ENCODE results near the gene ADAM22. TPM values are rescaled to one million over a fixed set of nuclear protein-coding genes. Genes with fewer than 3 reads are reported as not detected.
A peak's percentile ranks its signal among the peaks of the same experiment; 100 is the strongest.

ADAM22 gene
- total and polyA plus RNA-seq, 10 of the 15 experiments (the other 5 are each of a cell fraction or from before 2014, with no cell fraction given) = 1.4 to 24.5 (median 7.6) TPM

DNA sequence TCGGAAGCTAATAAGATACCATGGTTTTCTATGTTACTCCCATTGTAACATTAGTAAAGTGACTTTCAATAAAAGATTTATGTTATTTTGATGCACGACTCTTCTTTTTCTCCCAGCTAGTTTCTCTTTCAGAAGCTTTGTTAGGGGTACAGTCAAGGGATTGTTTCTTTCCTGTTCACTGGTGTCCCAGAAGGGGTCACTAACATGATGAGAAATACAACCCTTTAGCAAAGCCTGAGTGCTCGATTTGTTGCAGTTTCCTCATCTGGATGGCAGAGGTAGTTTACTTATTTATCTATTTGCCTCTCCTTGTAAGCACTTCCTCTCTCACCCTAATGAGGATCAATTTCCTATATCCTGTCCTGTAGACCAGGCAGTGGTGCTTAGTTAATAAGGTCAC is 268.7 kb downstream of the ADAM22 start:
- BruUV-seq (replicated peaks) = no TSS peak
- TF ChIP-seq, protein P1, sequence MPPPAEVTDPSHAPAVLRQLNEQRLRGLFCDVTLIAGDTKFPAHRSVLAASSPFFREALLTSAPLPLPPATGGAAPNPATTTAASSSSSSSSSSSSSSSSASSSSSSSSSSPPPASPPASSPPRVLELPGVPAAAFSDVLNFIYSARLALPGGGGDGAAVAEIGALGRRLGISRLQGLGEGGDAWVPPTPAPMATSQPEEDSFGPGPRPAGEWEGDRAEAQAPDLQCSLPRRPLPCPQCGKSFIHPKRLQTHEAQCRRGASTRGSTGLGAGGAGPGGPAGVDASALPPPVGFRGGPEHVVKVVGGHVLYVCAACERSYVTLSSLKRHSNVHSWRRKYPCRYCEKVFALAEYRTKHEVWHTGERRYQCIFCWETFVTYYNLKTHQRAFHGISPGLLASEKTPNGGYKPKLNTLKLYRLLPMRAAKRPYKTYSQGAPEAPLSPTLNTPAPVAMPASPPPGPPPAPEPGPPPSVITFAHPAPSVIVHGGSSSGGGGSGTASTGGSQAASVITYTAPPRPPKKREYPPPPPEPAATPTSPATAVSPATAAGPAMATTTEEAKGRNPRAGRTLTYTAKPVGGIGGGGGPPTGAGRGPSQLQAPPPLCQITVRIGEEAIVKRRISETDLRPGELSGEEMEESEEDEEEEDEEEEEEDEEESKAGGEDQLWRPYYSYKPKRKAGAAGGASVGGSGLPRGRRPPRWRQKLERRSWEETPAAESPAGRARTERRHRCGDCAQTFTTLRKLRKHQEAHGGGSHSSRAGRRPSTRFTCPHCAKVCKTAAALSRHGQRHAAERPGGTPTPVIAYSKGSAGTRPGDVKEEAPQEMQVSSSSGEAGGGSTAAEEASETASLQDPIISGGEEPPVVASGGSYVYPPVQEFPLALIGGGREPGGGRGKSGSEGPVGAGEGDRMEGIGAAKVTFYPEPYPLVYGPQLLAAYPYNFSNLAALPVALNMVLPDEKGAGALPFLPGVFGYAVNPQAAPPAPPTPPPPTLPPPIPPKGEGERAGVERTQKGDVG (CRISPR knock-in tag; IDR thresholded peaks at IDR 0.05) = no peak
- TF ChIP-seq BHLHE40 (IDR thresholded peaks at IDR 0.05; ENCODE audit: borderline replicate concordance in 1 of 2, low read depth in 2 of 2, low read length in 1 of 2) = no peak
- TF ChIP-seq RAD21 (IDR thresholded peaks at IDR 0.05; ENCODE audit: insufficient read depth, low read depth, low read length) = 0 out of 2 replicates have a peak, but pooled peaks have one; percentile 2
- peak; percentile 24; the same call in 1 of the 2 replicates for TF ChIP-seq SPI1 (IDR thresholded peaks at IDR 0.05; ENCODE audit: borderline replicate concordance, insufficient read depth, low read depth, low read length)
- TF ChIP-seq, protein P2, sequence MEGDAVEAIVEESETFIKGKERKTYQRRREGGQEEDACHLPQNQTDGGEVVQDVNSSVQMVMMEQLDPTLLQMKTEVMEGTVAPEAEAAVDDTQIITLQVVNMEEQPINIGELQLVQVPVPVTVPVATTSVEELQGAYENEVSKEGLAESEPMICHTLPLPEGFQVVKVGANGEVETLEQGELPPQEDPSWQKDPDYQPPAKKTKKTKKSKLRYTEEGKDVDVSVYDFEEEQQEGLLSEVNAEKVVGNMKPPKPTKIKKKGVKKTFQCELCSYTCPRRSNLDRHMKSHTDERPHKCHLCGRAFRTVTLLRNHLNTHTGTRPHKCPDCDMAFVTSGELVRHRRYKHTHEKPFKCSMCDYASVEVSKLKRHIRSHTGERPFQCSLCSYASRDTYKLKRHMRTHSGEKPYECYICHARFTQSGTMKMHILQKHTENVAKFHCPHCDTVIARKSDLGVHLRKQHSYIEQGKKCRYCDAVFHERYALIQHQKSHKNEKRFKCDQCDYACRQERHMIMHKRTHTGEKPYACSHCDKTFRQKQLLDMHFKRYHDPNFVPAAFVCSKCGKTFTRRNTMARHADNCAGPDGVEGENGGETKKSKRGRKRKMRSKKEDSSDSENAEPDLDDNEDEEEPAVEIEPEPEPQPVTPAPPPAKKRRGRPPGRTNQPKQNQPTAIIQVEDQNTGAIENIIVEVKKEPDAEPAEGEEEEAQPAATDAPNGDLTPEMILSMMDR (IDR thresholded peaks at IDR 0.05 in 2 of 3, conservative IDR thresholded peaks at IDR 0.05 in 1 of 3; ENCODE audit: control insufficient read depth in 2 of 3, extremely low read depth in 1 of 3, insufficient read depth in 1 of 3, low read depth in 3 of 3, low read length in 3 of 3) = peak in 1 of 3 experiments; percentile 2; a peak in 1 of 6 replicates
- TF ChIP-seq ETV6 (conservative IDR thresholded peaks at IDR 0.05 in 1 of 2, IDR thresholded peaks at IDR 0.05 in 1 of 2; ENCODE audit: borderline replicate concordance in 1 of 2, low read depth in 1 of 2) = no peak
- H4K20me1 ChIP-seq (ENCODE audit: control insufficient read depth, insufficient read depth) = no peaks in the 10 kb centered on the region
- ChIA-PET CTCF (interaction anchor here (0.7 to 3.4 kb wide), 10 partner anchors 8 to 268 kb away, joined by 3 to 26 read pairs (median 8); no protein-coding TSS in a partner anchor), SMC1A (ENCODE audit: uncharacterized antibody, unreplicated experiment) (interaction anchor here (0.5 to 4.5 kb wide), 13 partner anchors 10 to 196 kb away, joined by 3 to 78 read pairs (median 4); no protein-coding TSS in a partner anchor), POLR2A (interaction anchor here (0.6 to 2.3 kb wide), 8 partner anchors 9 to 71 kb away, joined by 3 to 11 read pairs (median 6); no protein-coding TSS in a partner anchor), RAD21 (ENCODE audit: unreplicated experiment) (interaction anchor here (0.7 to 3.8 kb wide), 8 partner anchors 10 to 131 kb away, joined by 3 to 52 read pairs (median 4); partner anchors contain the start of gene SRI)
- H3K9ac ChIP-seq (ENCODE audit: control insufficient read depth, insufficient read depth, low read length) = no peak overlapping the region
- in situ Hi-C loops (cut with MboI) = no loop called here
- ATAC-seq = peak; percentile 64
- H3K79me2 ChIP-seq (ENCODE audit: control insufficient read depth, insufficient read depth, low read length) = no peaks in the 10 kb centered on the region
- 65% methylated on average over 3 of the region's 3 CpGs for WGBS (ENCODE audit: insufficient coverage, insufficient replicate concordance, low lambda C conversion rate, missing lambda C conversion rate)
- H3K4me3 ChIP-seq = no peak overlapping the region
- no peak for FAIRE-seq
- H2AFZ ChIP-seq (ENCODE audit: control insufficient read depth, low read depth, low read length) = no peak overlapping the region
- DNase-seq (ENCODE audit: low read depth, low spot score) = no peak
- no peak overlapping the region for H3K4me2 ChIP-seq (ENCODE audit: control insufficient read depth, insufficient read depth)
- H3K27me3 ChIP-seq (replicated peaks in 1 of 2; ENCODE audit: control insufficient read depth in 2 of 2, insufficient read depth in 2 of 2, low read length in 1 of 2) = no peaks in the 10 kb centered on the region
- intact Hi-C loops (cut with micrococcal nuclease; ENCODE audit: unreplicated experiment) = loop anchor here (1.0 kb wide), 1 partner anchor 16 kb away; no protein-coding TSS in a partner anchor
- H3K27ac ChIP-seq (ENCODE audit: control insufficient read depth, insufficient read depth) = no peak overlapping the region
- no peaks in the 10 kb centered on the region; the same call in 2 of the 3 replicates for H3K9me3 ChIP-seq (replicated peaks; ENCODE audit: control insufficient read depth, insufficient read depth, low read length)
- peaks cover 3% of the 10 kb centered on the region; the same call in 1 of the 2 replicates for H3K4me1 ChIP-seq (ENCODE audit: control insufficient read depth, insufficient read depth, low read length)
- H3K36me3 ChIP-seq (ENCODE audit: control insufficient read depth in 2 of 2, insufficient read depth in 2 of 2, low read length in 1 of 2) = peaks cover 3 to 35% of the 10 kb centered on the region in 2 experiments

Data from GM12878 (cell line).